OCI-LY3 (cell line): ENCODE data around the gene RGR.

Experiments used
- EZH2phosphoT487 ChIP-seq: fragments of 200-600 bp; shearing (Covaris generic); IDR thresholded peaks from 2 replicates; pipeline ENCODE4 v1.6.1; 2018; ENCODE audit warnings: antibody characterized with exemption, mixed run types, low read depth
- TF ChIP-seq, protein P1 (sequence below): fragments of 200-600, 300-600 bp; sonication (generic); IDR thresholded peaks from 2 replicates; pipeline ENCODE4 v1.5.1; 2014; ENCODE audit warnings: antibody characterized with exemption, low read length, low read depth

DNA sequence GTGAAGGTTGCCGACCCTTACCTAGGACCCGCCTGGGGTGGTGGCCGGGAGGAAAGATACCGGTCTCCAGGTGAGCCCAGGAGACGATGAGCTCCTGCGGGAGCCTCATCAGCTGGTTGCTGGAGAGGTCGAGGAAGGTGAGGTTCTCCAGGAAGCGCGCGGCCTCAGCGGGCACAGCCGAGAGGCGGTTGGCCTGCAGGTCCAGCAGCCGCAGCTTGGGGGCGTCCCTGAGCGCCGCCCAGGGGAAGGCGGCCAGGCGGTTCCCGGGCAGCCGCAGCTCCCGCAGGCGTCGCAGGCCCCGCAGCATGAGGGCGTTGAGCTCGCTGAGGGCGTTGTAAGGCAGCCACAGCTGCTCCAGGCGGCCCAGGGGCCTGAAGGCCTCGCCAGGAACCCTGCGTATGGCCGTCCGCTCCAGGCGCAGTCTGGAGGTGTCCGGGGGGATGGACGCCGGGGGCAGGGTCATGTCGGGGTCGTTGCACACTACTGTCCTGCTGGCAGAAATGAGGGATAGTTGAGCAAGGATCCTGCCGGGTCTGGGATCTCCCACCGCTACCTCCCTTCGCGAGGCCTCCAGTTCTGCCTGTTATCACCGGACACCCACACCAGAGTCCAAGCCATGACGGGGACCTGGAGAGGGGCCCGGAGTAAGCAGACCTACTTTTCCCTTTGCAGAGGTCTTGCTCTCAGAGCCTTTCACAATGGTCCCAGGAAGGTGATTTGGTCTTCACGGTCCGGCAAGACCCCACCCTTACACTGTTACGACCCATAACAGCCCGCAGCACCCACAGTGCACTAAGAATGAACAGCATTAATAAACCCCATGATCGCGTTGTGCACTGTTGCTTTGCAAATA lies 7.4 kb upstream of the RGR start:
- TF ChIP-seq, protein P1, sequence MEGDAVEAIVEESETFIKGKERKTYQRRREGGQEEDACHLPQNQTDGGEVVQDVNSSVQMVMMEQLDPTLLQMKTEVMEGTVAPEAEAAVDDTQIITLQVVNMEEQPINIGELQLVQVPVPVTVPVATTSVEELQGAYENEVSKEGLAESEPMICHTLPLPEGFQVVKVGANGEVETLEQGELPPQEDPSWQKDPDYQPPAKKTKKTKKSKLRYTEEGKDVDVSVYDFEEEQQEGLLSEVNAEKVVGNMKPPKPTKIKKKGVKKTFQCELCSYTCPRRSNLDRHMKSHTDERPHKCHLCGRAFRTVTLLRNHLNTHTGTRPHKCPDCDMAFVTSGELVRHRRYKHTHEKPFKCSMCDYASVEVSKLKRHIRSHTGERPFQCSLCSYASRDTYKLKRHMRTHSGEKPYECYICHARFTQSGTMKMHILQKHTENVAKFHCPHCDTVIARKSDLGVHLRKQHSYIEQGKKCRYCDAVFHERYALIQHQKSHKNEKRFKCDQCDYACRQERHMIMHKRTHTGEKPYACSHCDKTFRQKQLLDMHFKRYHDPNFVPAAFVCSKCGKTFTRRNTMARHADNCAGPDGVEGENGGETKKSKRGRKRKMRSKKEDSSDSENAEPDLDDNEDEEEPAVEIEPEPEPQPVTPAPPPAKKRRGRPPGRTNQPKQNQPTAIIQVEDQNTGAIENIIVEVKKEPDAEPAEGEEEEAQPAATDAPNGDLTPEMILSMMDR = no peak
- no peak for TF ChIP-seq EZH2phosphoT487
